GM10266 (cell line): ENCODE measurements around the gene GPR137C.

Experiments
- DNase-seq: peaks from one replicate; pipeline ENCODE4 v3.0.0; 2012; ENCODE audit errors: extremely low spot score
- TF ChIP-seq, protein P1 (sequence below): IDR thresholded peaks from 2 replicates; pipeline ENCODE4 v1.5.1; 2012; ENCODE audit warnings: mild to moderate bottlenecking, low read depth; ENCODE audit not compliant: control insufficient read depth, insufficient read depth; ENCODE audit errors: missing control alignments

Gene GPR137C

DNA sequence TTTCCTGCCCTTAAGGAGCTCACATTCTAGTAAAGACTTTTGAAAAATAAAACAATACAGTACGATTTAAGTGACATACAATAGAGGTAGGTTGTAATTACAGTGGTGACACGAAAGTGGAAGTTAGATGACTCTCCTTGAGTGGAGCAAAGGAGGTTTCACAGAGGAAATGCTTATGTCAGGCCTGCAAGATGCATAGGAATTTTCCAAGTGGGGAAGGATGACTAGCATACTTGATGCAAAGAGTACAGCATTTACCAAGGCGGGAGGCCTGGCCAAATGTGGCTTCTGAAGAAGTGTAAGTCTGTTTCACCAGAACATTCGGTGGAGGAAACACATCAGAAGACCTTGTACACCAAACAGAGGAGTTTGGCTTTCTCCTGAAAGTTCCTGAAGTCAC lies 87.5 kb downstream of the GPR137C start:
- TF ChIP-seq, protein P1, sequence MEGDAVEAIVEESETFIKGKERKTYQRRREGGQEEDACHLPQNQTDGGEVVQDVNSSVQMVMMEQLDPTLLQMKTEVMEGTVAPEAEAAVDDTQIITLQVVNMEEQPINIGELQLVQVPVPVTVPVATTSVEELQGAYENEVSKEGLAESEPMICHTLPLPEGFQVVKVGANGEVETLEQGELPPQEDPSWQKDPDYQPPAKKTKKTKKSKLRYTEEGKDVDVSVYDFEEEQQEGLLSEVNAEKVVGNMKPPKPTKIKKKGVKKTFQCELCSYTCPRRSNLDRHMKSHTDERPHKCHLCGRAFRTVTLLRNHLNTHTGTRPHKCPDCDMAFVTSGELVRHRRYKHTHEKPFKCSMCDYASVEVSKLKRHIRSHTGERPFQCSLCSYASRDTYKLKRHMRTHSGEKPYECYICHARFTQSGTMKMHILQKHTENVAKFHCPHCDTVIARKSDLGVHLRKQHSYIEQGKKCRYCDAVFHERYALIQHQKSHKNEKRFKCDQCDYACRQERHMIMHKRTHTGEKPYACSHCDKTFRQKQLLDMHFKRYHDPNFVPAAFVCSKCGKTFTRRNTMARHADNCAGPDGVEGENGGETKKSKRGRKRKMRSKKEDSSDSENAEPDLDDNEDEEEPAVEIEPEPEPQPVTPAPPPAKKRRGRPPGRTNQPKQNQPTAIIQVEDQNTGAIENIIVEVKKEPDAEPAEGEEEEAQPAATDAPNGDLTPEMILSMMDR = no peak
- no peak for DNase-seq

DNA sequence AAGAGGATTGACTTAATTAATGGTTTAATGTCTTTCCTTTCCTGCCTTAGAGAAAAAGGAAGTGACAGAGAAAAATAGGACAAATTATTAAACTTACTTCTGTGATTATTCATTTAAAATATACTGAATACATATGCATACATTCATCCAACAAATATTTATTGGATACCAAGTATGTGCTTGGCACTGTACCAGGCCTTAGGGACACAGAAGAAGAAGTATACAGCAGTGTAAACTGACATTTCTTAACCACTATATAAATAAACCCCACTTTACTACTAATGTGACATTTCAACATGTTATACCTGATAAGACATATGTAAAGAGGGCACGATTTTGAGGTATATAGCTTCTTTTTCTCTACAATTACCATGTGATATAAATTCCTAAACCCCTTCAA lies 89.1 kb downstream of the GPR137C start:
- TF ChIP-seq, protein P1 = no peak
- no peak for DNase-seq

DNA sequence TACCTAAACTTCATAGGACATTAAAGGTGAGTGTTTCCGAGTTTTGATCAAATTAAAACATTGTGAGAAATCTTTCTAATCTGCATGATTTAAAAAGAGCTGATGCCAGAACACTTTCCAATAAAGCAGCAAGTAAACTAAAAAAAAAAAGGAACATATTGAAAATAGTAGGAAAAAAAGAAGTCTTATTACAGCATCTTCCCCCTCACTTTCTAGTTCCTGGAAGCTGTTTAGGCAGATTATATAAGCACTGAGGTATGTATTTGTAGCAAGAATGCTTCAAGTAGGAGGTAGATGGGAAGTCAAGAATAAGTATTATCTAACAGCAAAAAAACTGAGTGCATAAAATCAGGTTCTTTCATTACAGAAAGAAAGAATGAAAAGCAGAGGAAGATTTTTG lies 96.9 kb downstream of the GPR137C start:
- TF ChIP-seq, protein P1 = no peak
- DNase-seq = no peak

DNA sequence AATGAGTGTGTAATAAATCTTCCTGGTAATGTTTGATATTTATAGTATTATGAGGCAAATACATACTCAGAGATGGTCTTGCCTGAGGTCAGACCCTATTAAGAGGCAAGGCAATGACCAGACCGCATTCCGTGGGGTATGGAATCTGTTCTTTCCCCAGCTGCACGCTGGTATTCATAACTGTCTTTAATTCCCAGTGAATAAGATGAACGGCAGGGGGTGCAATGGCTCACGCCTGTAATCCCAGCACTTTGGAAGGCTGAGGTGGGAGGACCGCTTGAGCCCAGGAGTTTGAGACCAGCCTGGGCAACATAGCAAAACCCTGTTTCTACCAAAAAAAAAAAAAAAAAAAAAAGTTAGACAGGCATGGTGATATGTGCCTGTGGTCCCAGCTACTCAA lies 98.1 kb downstream of the GPR137C start:
- TF ChIP-seq, protein P1 = no peak
- no peak for DNase-seq

GRCh38 chr14:52656905-52657304 lies 104.3 kb downstream of the GPR137C start:
- DNase-seq = no peak
- TF ChIP-seq, protein P1 = no peak

DNA sequence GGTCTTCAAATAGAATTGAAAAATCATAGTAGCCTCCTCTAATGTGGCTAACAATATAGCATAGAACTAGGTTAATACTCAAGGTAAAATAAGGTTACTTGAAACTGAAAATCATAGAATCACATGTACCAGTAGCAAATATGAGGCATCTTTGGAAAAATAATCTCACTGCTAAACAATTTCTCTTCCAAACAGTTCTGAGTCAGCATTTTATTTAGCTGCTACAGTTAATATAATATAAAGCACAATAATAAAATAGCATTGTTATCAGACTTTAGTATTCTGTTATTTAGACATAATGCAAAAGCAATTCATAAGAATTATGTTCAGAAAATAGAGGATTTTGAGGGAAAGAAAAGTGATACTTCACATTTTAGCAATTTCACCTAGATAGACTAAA lies 107.7 kb downstream of the GPR137C start:
- TF ChIP-seq, protein P1 = no peak
- no peak for DNase-seq

GRCh38 chr14:52660832-52661231 lies 108.2 kb downstream of the GPR137C start:
- TF ChIP-seq, protein P1 = no peak
- no peak for DNase-seq
